Psoas muscle (tissue), 8 donors: ENCODE data around the gene HOXD1. TPM values are rescaled to one million over a fixed set of nuclear protein-coding genes. Genes with fewer than 3 reads are reported as not detected.

ENCODE experiments used
- ATAC-seq, 4 donors: fragments of 200-7000 bp; cut with Tn5 transposase; one replicate each; pipeline ENCODE4 v1.9.1; 2020; ENCODE audit warnings: moderate library complexity in 3 of 4, mild to moderate bottlenecking in 2 of 4
- DNase-seq, 2 donors: peaks; one replicate each; pipeline ENCODE4 v3.0.0-alpha.2; 2020
- H3K27ac ChIP-seq: fragments of 200-600 bp; one replicate; pipeline ENCODE4 v1.8.0; 2022
- H3K27me3 ChIP-seq, 3 donors: fragments of 200-600 bp in 1 of 3; one replicate each; pipeline versions ENCODE4 v1.6.1 to v1.8.0; 2013 to 2022; ENCODE audit warnings: low read length in 2 of 3, mild to moderate bottlenecking in 2 of 3, moderate library complexity in 1 of 3; ENCODE audit not compliant: insufficient read depth in 3 of 3
- H3K36me3 ChIP-seq, 2 donors: fragments of 200-600 bp in 1 of 2; one replicate each; pipeline versions ENCODE4 v1.6.1 to v1.8.0; 2013 to 2022; ENCODE audit warnings: low read depth in 1 of 2, mild to moderate bottlenecking in 1 of 2, moderate library complexity in 1 of 2; ENCODE audit not compliant: insufficient read depth in 1 of 2
- H3K4me1 ChIP-seq: fragments of 200-600 bp; one replicate; pipeline ENCODE4 v1.8.0; 2022
- H3K4me3 ChIP-seq: fragments of 200-600 bp; one replicate; pipeline ENCODE4 v1.8.0; 2022; ENCODE audit warnings: mild to moderate bottlenecking
- H3K9me3 ChIP-seq: fragments of 200-600 bp; one replicate; pipeline ENCODE4 v1.8.0; 2022
- CTCF ChIP-seq: fragments of 200-600 bp; IDR thresholded peaks from one replicate; pipeline ENCODE4 v1.8.0; 2022; ENCODE audit warnings: antibody characterized with exemption
- WGBS, 3 donors: extraction: QIAGEN DNeasy Blood & Tissue Kit; methylation state at CpG; one replicate each; pipeline versions ENCODE4 v1.1.6 to v1.1.7; 2013; 5-methylcytosine and 5-hydroxymethylcytosine counted together
- intact Hi-C, 2 donors: fragments of 100-400 bp; cut with DNase I; formaldehyde crosslinking; loops; one replicate each; pipeline versions ENCODE4 v1.11.0 to v1.14.2; 2022
- polyA plus RNA-seq, 3 donors: library from polyadenylated mRNA; stranded (reverse); fragments of 200-250 nt; gene quantifications; one replicate each; pipeline ENCODE4 v1.2.3, GENCODE V29; 2013
- total RNA-seq, 4 donors: library from RNA; stranded (reverse); fragmentation: NEBNext Ultra II Directional in 2 of 4; extraction: Animal tissue kit (Norgen Biotek cat#: 25700) in 2 of 4; gene quantifications; one replicate each; pipeline versions ENCODE4 v1.2.1 to v1.2.4, GENCODE V29; 2021 to 2023
- donor health status: healthy with polysubstance abuse.
- donor health status: DM: no; HTN: no; CAD: no; lungs with moderate emphysema.
- donor health status: Bipolar disorder and iron deficiency.
- donor health status: healthy.
- donor health status: DM: yes; HTN: yes; CAD: no.
- donor health status: DM: no; HTN: no; CAD: no.
- donor health status: DM: no; HTN: no; CAD: no.
- donor health status: DM: yes; HTN: yes; CAD: no.

The HOXD1 gene
- total and polyA plus RNA-seq, 7 donors, result 0.12 to 0.79 (median 0.16) TPM; not detected in 3

- Histone ChIP-seq H3K4me3 (no peak overlapping the region), H3K4me1 (no peaks in the 10 kb centered on the region), H3K9me3 (no peaks in the 10 kb centered on the region), H3K27ac (no peak overlapping the region), H3K36me3 (peaks cover 2 to 49% of the 10 kb centered on the region in 2 donors), H3K27me3 (peaks cover 0 to 2% (median 0%) of the 10 kb centered on the region in 3 donors)
- 78 to 83% (median 82%) methylated on average over 48 of the region's 48 CpGs for WGBS, 3 donors
- intact Hi-C loops, result no loop called here
- DNase-seq, result no peak
- ATAC-seq, result no peak
- TF ChIP-seq CTCF, result no peak
Observed at GRCh38 chr2:176152350-176153181, 35.9 kb upstream of the HOXD1 start.

GRCh38 chr2:176154576-176155252, 33.8 kb upstream of the HOXD1 start:
- Histone ChIP-seq H3K4me1 (no peaks in the 10 kb centered on the region), H3K27ac (no peak overlapping the region), H3K27me3 (peaks cover 0 to 6% (median 0%) of the 10 kb centered on the region in 3 donors), H3K4me3 (no peak overlapping the region), H3K9me3 (no peaks in the 10 kb centered on the region), H3K36me3 (peaks cover 2 to 44% of the 10 kb centered on the region in 2 donors)
- DNase-seq (no peak), ATAC-seq (no peak)
- WGBS, 3 donors, result 82 to 86% (median 84%) methylated on average over 11 of the region's 11 CpGs
- intact Hi-C loops, result no loop called here
- TF ChIP-seq CTCF, result no peak

GRCh38 chr2:176155356-176156044, 33.0 kb upstream of the HOXD1 start:
- intact Hi-C loops, result no loop called here
- no peaks in the 10 kb centered on the region for H3K4me1 ChIP-seq

GRCh38 chr2:176156301-176156806, 32.1 kb upstream of the HOXD1 start:
- Histone ChIP-seq H3K36me3 (peaks cover 2 to 36% of the 10 kb centered on the region in 2 donors), H3K27ac (no peak overlapping the region), H3K4me1 (no peaks in the 10 kb centered on the region), H3K27me3 (peaks cover 0 to 6% (median 0%) of the 10 kb centered on the region in 3 donors), H3K4me3 (no peak overlapping the region), H3K9me3 (no peaks in the 10 kb centered on the region)
- no peak for TF ChIP-seq CTCF
- intact Hi-C loops, result no loop called here
- ATAC-seq (no peak), DNase-seq (no peak)
- WGBS, 3 donors, result 93 to 95% (median 95%) methylated on average over 8 of the region's 8 CpGs

More at GRCh38 chr2:176155356-176156044, 33.0 kb upstream of the HOXD1 start:
- ATAC-seq, result no peak
- TF ChIP-seq CTCF, result no peak
- 74 to 77% (median 75%) methylated on average over 6 of the region's 6 CpGs for WGBS, 3 donors
- no peak for DNase-seq
- H3K36me3 ChIP-seq, result peaks cover 2 to 36% of the 10 kb centered on the region in 2 donors
- peaks cover 0 to 6% (median 0%) of the 10 kb centered on the region in 3 donors for H3K27me3 ChIP-seq
- H3K9me3 ChIP-seq, result no peaks in the 10 kb centered on the region
- no peak overlapping the region for H3K27ac ChIP-seq
- no peak overlapping the region for H3K4me3 ChIP-seq
